MG63 (cell line): Measurements from ENCODE around the gene IGHMBP2. TPM values are rescaled to one million over a fixed set of nuclear protein-coding genes. Genes with fewer than 3 reads are reported as not detected.

Experiments used
- DNase-seq: peaks from one replicate; pipeline ENCODE4 v3.0.0-alpha.2; 2020
- H3K27me3 ChIP-seq: fragments of 250-450 bp; sonication (Bioruptor Pico); 2 replicates; pipeline ENCODE4 v1.5.1; 2020; ENCODE audit warnings: mild to moderate bottlenecking, moderate library complexity
- H3K36me3 ChIP-seq: fragments of 250-450 bp; sonication (Bioruptor Pico); 2 replicates; pipeline ENCODE4 v1.5.1; 2020; ENCODE audit warnings: mild to moderate bottlenecking, moderate library complexity
- H3K4me3 ChIP-seq: fragments of 250-450 bp; sonication (Bioruptor Pico); 2 replicates; pipeline ENCODE4 v1.5.1; 2020; ENCODE audit warnings: mild to moderate bottlenecking, moderate library complexity
- H3K9me3 ChIP-seq: fragments of 250-450 bp; sonication (Bioruptor Pico); 2 replicates; pipeline ENCODE4 v1.5.1; 2020; ENCODE audit warnings: mild to moderate bottlenecking, moderate library complexity
- total RNA-seq: library from RNA; depleted of rRNA; stranded (reverse); fragments of >200 nt; shearing (Covaris generic); gene quantifications from 2 replicates; pipeline ENCODE4 v1.2.3, GENCODE V29; 2014; ENCODE audit warnings: low replicate concordance

Gene IGHMBP2
- total RNA-seq, 1 experiment from 2014 or later = 7.8 TPM

- Histone ChIP-seq H3K9me3 (no peaks in the 10 kb centered on the region), H3K36me3 (peaks cover 3% of the 10 kb centered on the region; the same call in 1 of the 2 replicates), H3K27me3 (no peaks in the 10 kb centered on the region), H3K4me3 (no peak overlapping the region)
- DNase-seq = no peak
Observed at GRCh38 chr11:68942095-68942620, 38.5 kb downstream of the IGHMBP2 start.

GRCh38 chr11:68942751-68943271 lies 39.1 kb downstream of the IGHMBP2 start:
- DNase-seq = no peak
- Histone ChIP-seq H3K4me3 (no peak overlapping the region), H3K9me3 (no peaks in the 10 kb centered on the region), H3K27me3 (no peaks in the 10 kb centered on the region), H3K36me3 (no peaks in the 10 kb centered on the region)

GRCh38 chr11:68946416-68947090 lies 42.9 kb downstream of the IGHMBP2 start:
- peak; percentile 64 for DNase-seq
- no peaks in the 10 kb centered on the region for H3K36me3 ChIP-seq
- no peak overlapping the region for H3K4me3 ChIP-seq
- no peaks in the 10 kb centered on the region for H3K9me3 ChIP-seq
- H3K27me3 ChIP-seq = no peaks in the 10 kb centered on the region

- Histone ChIP-seq H3K27me3 (no peaks in the 10 kb centered on the region), H3K4me3 (no peak overlapping the region), H3K9me3 (no peaks in the 10 kb centered on the region), H3K36me3 (no peaks in the 10 kb centered on the region)
- no peak for DNase-seq
Observed at GRCh38 chr11:68947151-68947550, 43.5 kb downstream of the IGHMBP2 start.

GRCh38 chr11:68948496-68948895 lies 44.8 kb downstream of the IGHMBP2 start:
- DNase-seq = no peak
- no peak overlapping the region for H3K4me3 ChIP-seq
- H3K27me3 ChIP-seq = no peaks in the 10 kb centered on the region
- H3K36me3 ChIP-seq = no peaks in the 10 kb centered on the region
- no peaks in the 10 kb centered on the region for H3K9me3 ChIP-seq

- DNase-seq = no peak
- Histone ChIP-seq H3K36me3 (no peaks in the 10 kb centered on the region), H3K4me3 (no peak overlapping the region), H3K9me3 (no peaks in the 10 kb centered on the region), H3K27me3 (no peaks in the 10 kb centered on the region)
Observed at GRCh38 chr11:68948935-68949334, 45.2 kb downstream of the IGHMBP2 start.

- Histone ChIP-seq H3K27me3 (no peaks in the 10 kb centered on the region), H3K9me3 (no peaks in the 10 kb centered on the region), H3K36me3 (no peaks in the 10 kb centered on the region), H3K4me3 (no peak overlapping the region)
- DNase-seq = no peak
Observed at GRCh38 chr11:68950270-68950669, 46.6 kb downstream of the IGHMBP2 start.

GRCh38 chr11:68950762-68951161 lies 47.1 kb downstream of the IGHMBP2 start:
- Histone ChIP-seq H3K27me3 (no peaks in the 10 kb centered on the region), H3K4me3 (no peak overlapping the region), H3K9me3 (no peaks in the 10 kb centered on the region), H3K36me3 (no peaks in the 10 kb centered on the region)
- no peak for DNase-seq

- H3K4me3 ChIP-seq = no peak overlapping the region
- DNase-seq = no peak
- no peaks in the 10 kb centered on the region for H3K36me3 ChIP-seq
- H3K27me3 ChIP-seq = no peaks in the 10 kb centered on the region
- no peaks in the 10 kb centered on the region for H3K9me3 ChIP-seq
Observed at GRCh38 chr11:68954836-68955606, 51.3 kb downstream of the IGHMBP2 start.

GRCh38 chr11:68955607-68955958 lies 51.9 kb downstream of the IGHMBP2 start:
- Histone ChIP-seq H3K4me3 (no peak overlapping the region), H3K36me3 (no peaks in the 10 kb centered on the region), H3K9me3 (no peaks in the 10 kb centered on the region), H3K27me3 (no peaks in the 10 kb centered on the region)
- no peak for DNase-seq

GRCh38 chr11:68956142-68956541 lies 52.5 kb downstream of the IGHMBP2 start:
- Histone ChIP-seq H3K27me3 (no peaks in the 10 kb centered on the region), H3K36me3 (no peaks in the 10 kb centered on the region), H3K4me3 (no peak overlapping the region), H3K9me3 (no peaks in the 10 kb centered on the region)
- DNase-seq = no peak

- Histone ChIP-seq H3K4me3 (no peak overlapping the region), H3K36me3 (no peaks in the 10 kb centered on the region), H3K27me3 (no peaks in the 10 kb centered on the region), H3K9me3 (no peaks in the 10 kb centered on the region)
- DNase-seq = no peak
Observed at GRCh38 chr11:68956547-68957254, 53.0 kb downstream of the IGHMBP2 start.

- Histone ChIP-seq H3K27me3 (no peaks in the 10 kb centered on the region), H3K4me3 (no peak overlapping the region), H3K9me3 (no peaks in the 10 kb centered on the region), H3K36me3 (no peaks in the 10 kb centered on the region)
- DNase-seq = no peak
Observed at GRCh38 chr11:68958211-68958610, 54.5 kb downstream of the IGHMBP2 start.

- no peaks in the 10 kb centered on the region for H3K27me3 ChIP-seq
- no peak overlapping the region for H3K4me3 ChIP-seq
- no peaks in the 10 kb centered on the region for H3K9me3 ChIP-seq
- no peak for DNase-seq
- H3K36me3 ChIP-seq = no peaks in the 10 kb centered on the region
Observed at GRCh38 chr11:68959465-68960293, 56.0 kb downstream of the IGHMBP2 start.

- H3K36me3 ChIP-seq = no peaks in the 10 kb centered on the region
- H3K9me3 ChIP-seq = no peaks in the 10 kb centered on the region
- DNase-seq = no peak
- no peak overlapping the region for H3K4me3 ChIP-seq
- H3K27me3 ChIP-seq = no peaks in the 10 kb centered on the region
Observed at GRCh38 chr11:68960294-68961071, 56.8 kb downstream of the IGHMBP2 start.

GRCh38 chr11:68961245-68961644 lies 57.6 kb downstream of the IGHMBP2 start:
- no peaks in the 10 kb centered on the region for H3K9me3 ChIP-seq
- peak; percentile 24 for DNase-seq
- no peak overlapping the region for H3K4me3 ChIP-seq
- no peaks in the 10 kb centered on the region for H3K36me3 ChIP-seq
- H3K27me3 ChIP-seq = no peaks in the 10 kb centered on the region
